Neural crest cell (in vitro differentiated cells): ENCODE data around the gene ADCK2. TPM values are rescaled to one million over a fixed set of nuclear protein-coding genes. Genes with fewer than 3 reads are reported as not detected.

Source experiments
- DNase-seq: peaks from one replicate; pipeline ENCODE4 v3.0.0; 2021; ENCODE audit warnings: low read depth, mixed read lengths, low spot score
- H3K27ac Mint-ChIP-seq: one replicate; pipeline ENCODE4 v1.8.0; 2021; ENCODE audit warnings: mild to moderate bottlenecking, mixed read lengths; ENCODE audit not compliant: unreplicated experiment
- H3K27me3 Mint-ChIP-seq: 2 replicates; pipeline ENCODE4 v1.8.0; 2021; ENCODE audit warnings: low read depth, mild to moderate bottlenecking, mixed read lengths
- H3K36me3 Mint-ChIP-seq: 2 replicates; pipeline ENCODE4 v1.8.0; 2021; ENCODE audit warnings: low read depth, mild to moderate bottlenecking, mixed read lengths
- H3K4me1 Mint-ChIP-seq: 2 replicates; pipeline ENCODE4 v1.8.0; 2021; ENCODE audit warnings: mixed read lengths
- H3K4me3 Mint-ChIP-seq: one replicate; pipeline ENCODE4 v1.8.0; 2021; ENCODE audit warnings: mild to moderate bottlenecking, mixed read lengths
- H3K9me3 Mint-ChIP-seq: 2 replicates; pipeline ENCODE4 v1.8.0; 2021; ENCODE audit warnings: mixed read lengths
- CTCF ChIP-seq: fragments of 200-600 bp; sonication (generic); conservative IDR thresholded peaks from 2 replicates; pipeline ENCODE4 v1.5.0; 2021; ENCODE audit warnings: antibody characterized with exemption, mild to moderate bottlenecking
- total RNA-seq: library from RNA; stranded (reverse); gene quantifications from 2 replicates; pipeline ENCODE4 v1.2.1, GENCODE V29; 2021

Gene ADCK2
- total RNA-seq, 1 donor from 2014 or later, result 14.2 TPM

GRCh38 chr7:140695381-140695780 lies 22.6 kb downstream of the ADCK2 start:
- Mint-ChIP-seq H3K4me1 (peaks cover 39% of the 10 kb centered on the region), H3K9me3 (no peaks in the 10 kb centered on the region), H3K27ac (no peak overlapping the region), H3K36me3 (no peaks in the 10 kb centered on the region), H3K4me3 (no peak overlapping the region), H3K27me3 (no peaks in the 10 kb centered on the region)
- DNase-seq, result no peak
- no peak for TF ChIP-seq CTCF

GRCh38 chr7:140696024-140696679 lies 23.4 kb downstream of the ADCK2 start:
- Mint-ChIP-seq H3K27me3 (no peaks in the 10 kb centered on the region), H3K27ac (peak overlapping the region; percentile 98), H3K4me1 (peaks cover 39% of the 10 kb centered on the region), H3K4me3 (peak overlapping the region; percentile 98), H3K9me3 (no peaks in the 10 kb centered on the region), H3K36me3 (no peaks in the 10 kb centered on the region)
- no peak for TF ChIP-seq CTCF
- DNase-seq, result no peak

DNA sequence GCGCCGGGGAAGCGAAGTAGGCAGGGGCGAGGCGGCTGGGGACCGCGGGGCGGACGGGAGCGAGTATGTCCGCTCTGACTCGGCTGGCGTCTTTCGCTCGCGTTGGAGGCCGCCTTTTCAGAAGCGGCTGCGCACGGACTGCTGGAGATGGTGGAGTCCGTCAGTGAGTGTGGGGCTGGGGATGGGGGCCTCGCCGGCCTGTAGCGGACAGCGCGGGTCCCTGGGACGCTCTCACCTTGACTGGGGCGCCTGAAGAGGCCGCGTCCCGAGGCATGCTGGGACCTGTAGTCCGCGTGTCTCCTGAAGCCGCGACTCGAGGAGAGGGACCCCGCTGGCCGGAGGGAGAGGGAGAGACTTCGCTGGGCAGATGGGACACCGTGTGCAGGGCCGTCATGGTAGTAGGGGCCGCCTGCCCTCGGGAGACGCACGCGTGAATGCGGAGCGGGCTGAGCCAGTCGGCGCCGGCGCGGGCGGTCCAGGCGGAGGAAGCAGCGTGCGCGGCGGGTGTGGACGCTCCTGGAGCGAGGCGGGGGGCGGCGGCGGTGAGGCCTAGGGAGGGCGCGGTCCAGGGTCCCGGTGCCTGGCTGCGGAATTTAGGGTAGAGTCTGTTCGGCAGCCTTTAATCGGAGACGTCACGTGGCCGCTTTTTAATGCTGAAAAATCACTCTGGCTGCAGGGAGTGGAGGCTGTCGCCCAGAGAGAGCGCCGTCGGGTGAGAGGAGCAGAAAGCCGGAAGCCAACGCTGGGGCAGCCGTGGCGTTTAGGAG lies 24.1 kb downstream of the ADCK2 start, which contains the start of gene NDUFB2:
NDUFB2 (plus strand) TSS at position 29 of the 767 bp plus-strand sequence; CDS start at position 66, 37 bp downstream.
- no peaks in the 10 kb centered on the region for H3K9me3 Mint-ChIP-seq
- peak within 1 kb of the TSS; percentile 98 for H3K4me3 Mint-ChIP-seq
- peak within 1 kb of the TSS; percentile 98 for H3K27ac Mint-ChIP-seq
- peak; percentile 13 for TF ChIP-seq CTCF
- no peaks in the 10 kb centered on the region for H3K27me3 Mint-ChIP-seq
- H3K36me3 Mint-ChIP-seq, result no peaks in the 10 kb centered on the region
- peaks cover 39% of the 10 kb centered on the region for H3K4me1 Mint-ChIP-seq
- peak; percentile 92 for DNase-seq

DNA sequence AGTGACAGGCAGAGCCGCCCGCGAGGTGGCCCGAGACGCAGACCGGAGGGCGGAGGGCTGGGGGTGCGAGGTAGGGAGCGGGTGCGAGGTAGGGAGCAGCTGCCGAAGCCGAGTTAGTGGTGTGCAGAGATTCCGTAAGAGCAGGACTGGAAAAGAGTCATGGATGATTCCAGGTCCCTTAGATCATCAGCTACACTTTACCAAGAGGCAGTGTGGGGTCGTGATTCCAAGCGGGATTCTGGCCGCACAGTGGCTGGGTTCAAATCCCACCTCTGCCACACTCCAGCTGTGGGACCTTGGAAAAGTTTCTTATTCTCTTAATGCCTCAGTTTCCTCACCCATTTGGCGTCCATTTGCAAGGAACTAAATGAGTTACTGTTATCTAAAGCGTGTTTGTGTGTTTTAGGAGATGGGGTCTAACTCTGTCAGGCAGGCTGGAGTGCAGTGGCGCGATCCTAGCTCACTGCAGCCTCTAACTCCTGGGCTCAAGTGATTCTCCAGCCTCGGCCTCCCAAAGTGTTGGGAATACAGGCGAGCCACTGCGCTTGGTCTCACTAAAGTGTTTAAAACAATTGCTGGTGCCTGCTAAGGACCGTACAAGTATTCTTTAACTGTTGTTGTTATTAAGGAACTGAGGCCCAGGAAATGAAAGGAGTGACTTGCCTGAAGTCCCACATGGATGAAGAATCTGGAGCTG lies 24.9 kb downstream of the ADCK2 start:
- no peak for DNase-seq
- no peak for TF ChIP-seq CTCF
- Mint-ChIP-seq H3K4me1 (peaks cover 39% of the 10 kb centered on the region), H3K27me3 (no peaks in the 10 kb centered on the region), H3K27ac (peak overlapping the region; percentile 91), H3K9me3 (no peaks in the 10 kb centered on the region), H3K4me3 (peak overlapping the region; percentile 98), H3K36me3 (peaks cover under 1% of the 10 kb centered on the region)

- H3K27me3 Mint-ChIP-seq, result no peaks in the 10 kb centered on the region
- H3K9me3 Mint-ChIP-seq, result no peaks in the 10 kb centered on the region
- no peak for TF ChIP-seq CTCF
- no peak for DNase-seq
- H3K4me3 Mint-ChIP-seq, result peak overlapping the region; percentile 98
- H3K36me3 Mint-ChIP-seq, result peaks cover 4% of the 10 kb centered on the region
- peaks cover 39% of the 10 kb centered on the region for H3K4me1 Mint-ChIP-seq
- no peak overlapping the region for H3K27ac Mint-ChIP-seq
These were observed 25.7 kb downstream of the ADCK2 start for GRCh38 chr7:140698477-140698876.
